Trophoblast cell (in vitro differentiated cells and primary cell): Measurements from ENCODE around the gene PRELID2.

Source experiments
- DNase-seq, 2 donors: peaks; one replicate each; pipeline ENCODE4 v3.0.0-alpha.2; 2016
- H2AFZ ChIP-seq: 2 replicates; pipeline ENCODE4 v1.6.1; 2013; ENCODE audit warnings: low read length, moderate library complexity, mild to moderate bottlenecking; ENCODE audit not compliant: insufficient read depth, poor library complexity
- H2AK5ac ChIP-seq: 2 replicates; pipeline ENCODE4 v1.6.1; 2013; ENCODE audit warnings: mild to moderate bottlenecking, low read length
- H2BK120ac ChIP-seq: 2 replicates; pipeline ENCODE4 v1.6.1; 2013; ENCODE audit warnings: low read length, mild to moderate bottlenecking, moderate library complexity; ENCODE audit not compliant: insufficient read depth, poor library complexity
- H2BK12ac ChIP-seq: 2 replicates; pipeline ENCODE4 v1.6.1; 2013; ENCODE audit warnings: mild to moderate bottlenecking, low read length, moderate library complexity
- H2BK5ac ChIP-seq: 2 replicates; pipeline ENCODE4 v1.6.1; 2013; ENCODE audit warnings: low read length, low read depth, moderate library complexity, mild to moderate bottlenecking; ENCODE audit not compliant: poor library complexity
- H3K14ac ChIP-seq: 2 replicates; pipeline ENCODE4 v1.6.1; 2013; ENCODE audit warnings: mild to moderate bottlenecking, low read length
- H3K18ac ChIP-seq: 2 replicates; pipeline ENCODE4 v1.6.1; 2013; ENCODE audit warnings: mild to moderate bottlenecking, low read length
- H3K23ac ChIP-seq: 2 replicates; pipeline ENCODE4 v1.6.1; 2013; ENCODE audit warnings: low read length
- H3K27ac ChIP-seq: 2 replicates; pipeline ENCODE4 v1.5.1; 2013; ENCODE audit warnings: low read depth, mild to moderate bottlenecking, inconsistent platforms, low read length, moderate library complexity
- H3K27me3 ChIP-seq: 2 replicates; pipeline ENCODE4 v1.6.1; 2013; ENCODE audit warnings: inconsistent platforms, mild to moderate bottlenecking, low read length, moderate library complexity; ENCODE audit not compliant: insufficient read depth
- H3K36me3 ChIP-seq, 2 experiments: 1 replicate in 1 of 2; 2 replicates in 1 of 2; pipeline ENCODE4 v1.6.1; 2013; ENCODE audit warnings: low read length in 2 of 2, mild to moderate bottlenecking in 2 of 2, moderate library complexity in 1 of 2; ENCODE audit not compliant: insufficient read depth in 2 of 2, control insufficient read depth in 1 of 2
- H3K4ac ChIP-seq: 2 replicates; pipeline ENCODE4 v1.6.1; 2013; ENCODE audit warnings: low read depth, mild to moderate bottlenecking, low read length, moderate library complexity
- H3K4me1 ChIP-seq, 2 experiments: 1 replicate in 1 of 2; 2 replicates in 1 of 2; pipeline ENCODE4 v1.6.1; 2013; ENCODE audit warnings: low read length in 2 of 2, mild to moderate bottlenecking in 2 of 2, moderate library complexity in 1 of 2; ENCODE audit not compliant: insufficient read depth in 2 of 2, control insufficient read depth in 1 of 2
- H3K4me2 ChIP-seq: 2 replicates; pipeline ENCODE4 v1.6.1; 2013; ENCODE audit warnings: inconsistent platforms, mild to moderate bottlenecking, low read length, moderate library complexity
- H3K4me3 ChIP-seq: 2 replicates; pipeline ENCODE4 v1.5.1; 2013; ENCODE audit warnings: mild to moderate bottlenecking, low read depth, low read length, inconsistent platforms
- H3K79me1 ChIP-seq: one replicate; pipeline ENCODE4 v1.6.1; 2013; ENCODE audit warnings: low read length
- H3K79me2 ChIP-seq: 2 replicates; pipeline ENCODE4 v1.6.1; 2013; ENCODE audit warnings: low read length, mild to moderate bottlenecking; ENCODE audit not compliant: control insufficient read depth, insufficient read depth, poor library complexity
- H3K9ac ChIP-seq: 2 replicates; pipeline ENCODE4 v1.6.1; 2013; ENCODE audit warnings: mild to moderate bottlenecking, low read length
- H3K9me3 ChIP-seq: 2 replicates; pipeline ENCODE4 v1.6.1; 2013; ENCODE audit warnings: low read depth, mild to moderate bottlenecking, control low read depth, inconsistent platforms, low read length; ENCODE audit not compliant: insufficient read depth
- H4K12ac ChIP-seq: 2 replicates; pipeline ENCODE4 v1.6.1; 2013; ENCODE audit warnings: low read depth, mild to moderate bottlenecking, low read length, moderate library complexity
- H4K8ac ChIP-seq: 2 replicates; pipeline ENCODE4 v1.6.1; 2013; ENCODE audit warnings: low read depth, mild to moderate bottlenecking, low read length, moderate library complexity
- H4K91ac ChIP-seq: one replicate; pipeline ENCODE4 v1.6.1; 2013; ENCODE audit warnings: low read depth, mild to moderate bottlenecking, low read length, moderate library complexity
- WGBS: extraction: QIAGEN DNeasy Blood & Tissue Kit; methylation state at CpG from one replicate; pipeline ENCODE4 v1.1.7; 2013; ENCODE audit warnings: missing lambda C conversion rate; ENCODE audit not compliant: insufficient read length, insufficient coverage; ENCODE audit errors: extremely low coverage; 5-methylcytosine and 5-hydroxymethylcytosine counted together

Gene PRELID2

GRCh38 chr5:145760660-145761059 is 74.5 kb downstream of the PRELID2 start:
- Histone ChIP-seq H3K4me1 (no peaks in the 10 kb centered on the region), H4K12ac (no peak overlapping the region), H3K23ac (no peak overlapping the region), H3K27ac (no peak overlapping the region), H3K79me2 (no peaks in the 10 kb centered on the region), H3K9ac (no peak overlapping the region), H4K91ac (no peak overlapping the region), H3K4me3 (no peak overlapping the region), H3K18ac (no peak overlapping the region), H3K36me3 (no peaks in the 10 kb centered on the region), H3K9me3 (no peaks in the 10 kb centered on the region), H2BK12ac (no peak overlapping the region), H2AFZ (no peak overlapping the region), H4K8ac (no peak overlapping the region), H2BK5ac (no peak overlapping the region), H3K4ac (no peak overlapping the region), H3K14ac (no peak overlapping the region), H2BK120ac (no peak overlapping the region), H2AK5ac (no peak overlapping the region), H3K4me2 (no peak overlapping the region), H3K27me3 (no peaks in the 10 kb centered on the region), H3K79me1 (no peaks in the 10 kb centered on the region)
- no CpG with 5 or more reads among the region's 1 CpG for WGBS
- no peak for DNase-seq

- Histone ChIP-seq H2BK120ac (no peak overlapping the region), H3K14ac (no peak overlapping the region), H2AK5ac (no peak overlapping the region), H3K4me2 (no peak overlapping the region), H3K18ac (no peak overlapping the region), H3K4me1 (no peaks in the 10 kb centered on the region), H2AFZ (no peak overlapping the region), H2BK12ac (no peak overlapping the region), H3K9ac (no peak overlapping the region), H3K9me3 (no peaks in the 10 kb centered on the region), H3K27ac (no peak overlapping the region), H3K36me3 (no peaks in the 10 kb centered on the region), H3K27me3 (no peaks in the 10 kb centered on the region), H2BK5ac (no peak overlapping the region), H3K79me2 (no peaks in the 10 kb centered on the region), H4K91ac (no peak overlapping the region), H3K23ac (no peak overlapping the region), H3K4ac (no peak overlapping the region), H3K4me3 (no peak overlapping the region), H3K79me1 (no peaks in the 10 kb centered on the region), H4K12ac (no peak overlapping the region), H4K8ac (no peak overlapping the region)
- DNase-seq, result no peak
- WGBS, result no CpG with 5 or more reads among the region's 5 CpGs
Measured at GRCh38 chr5:145752947-145753346, 82.2 kb downstream of the PRELID2 start.

- Histone ChIP-seq H2AK5ac (no peak overlapping the region), H3K79me2 (no peaks in the 10 kb centered on the region), H3K4me2 (no peak overlapping the region), H3K27ac (no peak overlapping the region), H3K79me1 (no peaks in the 10 kb centered on the region), H3K23ac (no peak overlapping the region), H3K9ac (no peak overlapping the region), H3K36me3 (no peaks in the 10 kb centered on the region), H2BK120ac (no peak overlapping the region), H2AFZ (no peak overlapping the region), H3K27me3 (no peaks in the 10 kb centered on the region), H3K4ac (no peak overlapping the region), H4K12ac (no peak overlapping the region), H4K8ac (no peak overlapping the region), H3K4me3 (no peak overlapping the region), H3K14ac (no peak overlapping the region), H2BK5ac (no peak overlapping the region), H3K4me1 (no peaks in the 10 kb centered on the region), H3K18ac (no peak overlapping the region), H2BK12ac (no peak overlapping the region), H3K9me3 (no peaks in the 10 kb centered on the region), H4K91ac (no peak overlapping the region)
- whole genome bisulfite sequencing, result no CpG with 5 or more reads among the region's 2 CpGs
- DNase-seq, result no peak
Measured at GRCh38 chr5:145752534-145752933, 82.6 kb downstream of the PRELID2 start.

- H3K9ac ChIP-seq, result no peak overlapping the region
- no peak overlapping the region for H2AK5ac ChIP-seq
- H3K4me2 ChIP-seq, result no peak overlapping the region
- H2BK12ac ChIP-seq, result no peak overlapping the region
- H3K4me1 ChIP-seq, result no peaks in the 10 kb centered on the region
- H3K27ac ChIP-seq, result no peak overlapping the region
- no peak overlapping the region for H3K18ac ChIP-seq
- H3K4ac ChIP-seq, result no peak overlapping the region
- DNase-seq, result peak in 1 of 2 donors; percentile 14
- no peaks in the 10 kb centered on the region for H3K9me3 ChIP-seq
- H3K79me1 ChIP-seq, result no peaks in the 10 kb centered on the region
- no peak overlapping the region for H2BK5ac ChIP-seq
- H3K79me2 ChIP-seq, result no peaks in the 10 kb centered on the region
- H3K36me3 ChIP-seq, result no peaks in the 10 kb centered on the region
- no peak overlapping the region for H4K91ac ChIP-seq
- no peak overlapping the region for H2BK120ac ChIP-seq
- no peak overlapping the region for H3K23ac ChIP-seq
- no peak overlapping the region for H4K8ac ChIP-seq
- no peak overlapping the region for H3K4me3 ChIP-seq
- no peaks in the 10 kb centered on the region for H3K27me3 ChIP-seq
- H4K12ac ChIP-seq, result no peak overlapping the region
- no peak overlapping the region for H2AFZ ChIP-seq
- H3K14ac ChIP-seq, result no peak overlapping the region
Measured at GRCh38 chr5:145750199-145750598, 84.9 kb downstream of the PRELID2 start.
